Measurements from ENCODE around the gene MEG3.

The MEG3 gene

DNA sequence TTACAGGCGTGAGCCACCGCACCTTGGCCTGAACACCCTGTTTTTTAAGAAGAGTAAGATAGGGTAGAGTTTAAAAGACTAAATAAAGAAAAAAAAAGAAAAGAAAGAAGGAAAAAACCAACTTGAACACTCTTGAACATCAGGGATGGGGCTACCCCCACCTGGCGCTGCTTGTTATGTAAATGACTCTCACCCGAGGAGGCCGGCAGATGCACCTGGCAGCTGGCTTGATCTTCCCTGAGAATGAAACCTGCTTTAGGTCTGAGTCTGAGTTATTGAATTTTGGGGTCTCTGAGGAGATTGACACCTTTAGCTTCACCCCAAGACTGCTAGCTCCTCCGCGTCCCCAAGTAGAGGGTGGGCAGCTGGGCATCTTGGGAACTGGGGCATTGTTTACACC is 15.5 kb upstream of the MEG3 start:
- Mint-ChIP-seq H3K4me3 (no peak overlapping the region), H3K36me3 (ENCODE audit: low read depth) (peaks cover 4% of the 10 kb centered on the region), H3K9me3 (peaks cover 46% of the 10 kb centered on the region), H3K27ac (no peak overlapping the region), H3K4me1 (peaks cover 5% of the 10 kb centered on the region), H3K27me3 (ENCODE audit: low read depth) (peaks cover 5% of the 10 kb centered on the region)
- no peak for TF ChIP-seq CTCF (IDR thresholded peaks at IDR 0.05; ENCODE audit: unreplicated experiment in 3 of 3)

DNA sequence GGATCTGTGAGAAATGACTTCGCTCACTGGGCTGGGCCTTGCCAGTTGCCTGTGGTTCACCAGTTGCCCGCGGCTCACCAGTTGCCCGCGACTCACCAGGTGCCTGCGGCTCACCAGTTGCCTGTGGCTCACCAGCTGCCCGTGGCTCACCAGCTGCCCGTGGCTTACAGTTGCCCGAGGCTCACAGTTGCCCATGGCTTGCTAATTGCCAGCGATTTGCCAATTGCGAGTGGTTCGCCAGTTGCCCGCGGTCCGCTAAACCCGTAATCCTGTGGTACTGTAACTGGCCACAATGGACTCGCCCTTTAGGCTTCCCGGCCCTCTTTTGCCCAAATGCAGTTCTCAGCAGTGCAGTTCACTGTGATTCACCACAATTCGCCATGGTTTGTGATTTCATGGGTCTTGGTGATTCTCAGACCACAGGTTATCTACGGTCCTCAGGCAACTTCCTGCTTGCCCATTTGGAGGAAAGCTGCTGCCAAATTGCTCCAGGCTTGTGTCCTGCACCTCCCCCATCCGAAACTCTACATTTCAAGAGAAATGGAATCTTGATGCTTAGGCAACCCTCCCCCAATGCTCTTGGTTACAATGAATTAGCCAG is 15.0 kb upstream of the MEG3 start:
- Mint-ChIP-seq H3K27me3 (ENCODE audit: low read depth) (peaks cover 4% of the 10 kb centered on the region), H3K27ac (no peak overlapping the region), H3K4me3 (no peak overlapping the region), H3K36me3 (ENCODE audit: low read depth) (peaks cover 4% of the 10 kb centered on the region), H3K9me3 (peaks cover 46% of the 10 kb centered on the region), H3K4me1 (peaks cover 10% of the 10 kb centered on the region)
- no peak for TF ChIP-seq CTCF (IDR thresholded peaks at IDR 0.05; ENCODE audit: unreplicated experiment in 3 of 3)

GRCh38 chr14:100813291-100813690 is 12.6 kb upstream of the MEG3 start:
- peaks cover 4% of the 10 kb centered on the region for H3K27me3 Mint-ChIP-seq (ENCODE audit: low read depth)
- peaks cover 38% of the 10 kb centered on the region for H3K9me3 Mint-ChIP-seq
- H3K4me3 Mint-ChIP-seq, result no peak overlapping the region
- peaks cover 4% of the 10 kb centered on the region for H3K36me3 Mint-ChIP-seq (ENCODE audit: low read depth)
- no peak overlapping the region for H3K27ac Mint-ChIP-seq
- TF ChIP-seq CTCF (IDR thresholded peaks at IDR 0.05; ENCODE audit: unreplicated experiment in 3 of 3), result no peak
- peaks cover 26% of the 10 kb centered on the region for H3K4me1 Mint-ChIP-seq

GRCh38 chr14:100815478-100816285 is 10.2 kb upstream of the MEG3 start:
- H3K4me1 Mint-ChIP-seq, result peaks cover 39% of the 10 kb centered on the region
- H3K36me3 Mint-ChIP-seq (ENCODE audit: low read depth), result peaks cover 4% of the 10 kb centered on the region
- H3K4me3 Mint-ChIP-seq, result peak overlapping the region in 1 of 3 experiments; percentile 11
- peaks cover 4% of the 10 kb centered on the region for H3K27me3 Mint-ChIP-seq (ENCODE audit: low read depth)
- peak overlapping the region; percentile 23 to 85 (median 71) for H3K27ac Mint-ChIP-seq
- TF ChIP-seq CTCF (IDR thresholded peaks at IDR 0.05; ENCODE audit: unreplicated experiment in 3 of 3), result no peak
- H3K9me3 Mint-ChIP-seq, result peaks cover 15% of the 10 kb centered on the region

- peaks cover 4% of the 10 kb centered on the region for H3K36me3 Mint-ChIP-seq (ENCODE audit: low read depth)
- peaks cover 4% of the 10 kb centered on the region for H3K27me3 Mint-ChIP-seq (ENCODE audit: low read depth)
- H3K4me1 Mint-ChIP-seq, result peaks cover 43% of the 10 kb centered on the region
- peak overlapping the region; percentile 23 to 85 (median 71) for H3K27ac Mint-ChIP-seq
- peaks cover 10% of the 10 kb centered on the region for H3K9me3 Mint-ChIP-seq
- H3K4me3 Mint-ChIP-seq, result no peak overlapping the region
- no peak for TF ChIP-seq CTCF (IDR thresholded peaks at IDR 0.05; ENCODE audit: unreplicated experiment in 3 of 3)
Observed at GRCh38 chr14:100816286-100816949, 9.5 kb upstream of the MEG3 start.
